Naive thymus-derived CD4-positive, alpha-beta T cell (primary cell): Measurements from ENCODE around the gene SLC38A1. TPM values are rescaled to one million over a fixed set of nuclear protein-coding genes. Genes with fewer than 3 reads are reported as not detected.
"Not testable (repeated sequence)": the region's sequence is repeated elsewhere in the genome, so short reads cannot be mapped to it uniquely, and the experiment has no call there.

Source experiments
- ATAC-seq: fragments of 150-1000 bp; cut with Tn5 transposase; 2 replicates; pipeline ENCODE4 v1.10.0; 2021; ENCODE audit warnings: mild to moderate bottlenecking, moderate library complexity
- CTCF ChIA-PET: fragments of 350-600 bp; sonication (Branson Sonifier 250); formaldehyde crosslinking; loops from one replicate; lab custom pipeline; 2021; ENCODE audit warnings: antibody characterized with exemption; lab: Charles Lee
- POLR2A ChIA-PET: fragments of 350-600 bp; sonication (Branson Sonifier 250); formaldehyde crosslinking; loops from one replicate; lab custom pipeline; 2021; ENCODE audit warnings: antibody characterized with exemption, inconsistent platforms; lab: Charles Lee
- DNase-seq, 9 donors: peaks; one replicate each; pipeline versions ENCODE4 v3.0.0 to v3.0.0-alpha.2; 2020 to 2022; ENCODE audit warnings: mixed read lengths in 1 of 9
- H3K27ac ChIP-seq: one replicate; pipeline ENCODE4 v1.7.0; 2013; ENCODE audit warnings: mild to moderate bottlenecking, low read depth, low read length, moderate library complexity
- H3K27me3 ChIP-seq, 2 donors: one replicate each; pipeline ENCODE4 v1.7.0; 2013; ENCODE audit warnings: low read length in 2 of 2, mild to moderate bottlenecking in 2 of 2, moderate library complexity in 2 of 2; ENCODE audit not compliant: control insufficient read depth in 2 of 2, insufficient read depth in 2 of 2
- H3K36me3 ChIP-seq, 3 experiments: 1 replicate in 2 of 3; 2 replicates in 1 of 3; pipeline ENCODE4 v1.7.0; 2013; ENCODE audit warnings: low read length in 3 of 3, mild to moderate bottlenecking in 3 of 3, moderate library complexity in 1 of 3; ENCODE audit not compliant: insufficient read depth in 3 of 3, control insufficient read depth in 2 of 3
- H3K4me1 ChIP-seq, 2 donors: one replicate each; pipeline ENCODE4 v1.7.0; 2013; ENCODE audit warnings: low read length in 2 of 2, mild to moderate bottlenecking in 2 of 2, moderate library complexity in 1 of 2; ENCODE audit not compliant: control insufficient read depth in 2 of 2, insufficient read depth in 2 of 2
- H3K4me3 ChIP-seq: 2 replicates; pipeline ENCODE4 v1.7.0; 2013; ENCODE audit warnings: mild to moderate bottlenecking, low read length
- H3K9me3 ChIP-seq, 3 experiments: 1 replicate in 2 of 3; 2 replicates in 1 of 3; pipeline ENCODE4 v1.7.0; 2013; ENCODE audit warnings: low read length in 3 of 3; ENCODE audit not compliant: control insufficient read depth in 2 of 3
- H3K27ac Mint-ChIP-seq, 9 donors: one replicate each; pipeline ENCODE4 v1.8.0; 2020 to 2022; ENCODE audit warnings: mixed read lengths in 9 of 9, mild to moderate bottlenecking in 8 of 9, moderate library complexity in 5 of 9, inconsistent platforms in 2 of 9
- H3K27me3 Mint-ChIP-seq, 5 donors: one replicate each; pipeline ENCODE4 v1.8.0; 2021 to 2022; ENCODE audit warnings: mixed read lengths in 5 of 5, mild to moderate bottlenecking in 1 of 5
- H3K36me3 Mint-ChIP-seq, 5 donors: one replicate each; pipeline ENCODE4 v1.8.0; 2020 to 2022; ENCODE audit warnings: mixed read lengths in 5 of 5, mild to moderate bottlenecking in 3 of 5, inconsistent platforms in 1 of 5
- H3K4me1 Mint-ChIP-seq, 7 donors: one replicate each; pipeline ENCODE4 v1.8.0; 2020 to 2022; ENCODE audit warnings: mixed read lengths in 7 of 7, mild to moderate bottlenecking in 3 of 7, inconsistent platforms in 1 of 7
- H3K4me3 Mint-ChIP-seq, 10 donors: one replicate each; pipeline ENCODE4 v1.8.0; 2020 to 2022; ENCODE audit warnings: mild to moderate bottlenecking in 10 of 10, mixed read lengths in 10 of 10, moderate library complexity in 6 of 10, inconsistent platforms in 2 of 10
- H3K9me3 Mint-ChIP-seq, 11 donors: one replicate each; pipeline ENCODE4 v1.8.0; 2020 to 2022; ENCODE audit warnings: mixed read lengths in 11 of 11, mild to moderate bottlenecking in 4 of 11, inconsistent platforms in 1 of 11, moderate library complexity in 1 of 11
- intact Hi-C, 2 donors: fragments of 100-400 bp; cut with micrococcal nuclease; formaldehyde crosslinking; loops; one replicate each; pipeline ENCODE4 v1.15.1; 2023
- polyA plus RNA-seq, 2 donors: library from polyadenylated mRNA; unstranded; fragments of 300-500 nt; fragmentation: Illumina TruSeq; gene quantifications; one replicate each; pipeline ENCODE4 v1.2.3, GENCODE V29; 2021
- total RNA-seq, 6 experiments: library from RNA in 5 of 6; stranded (reverse) in 5 of 6; gene quantifications; 1 replicate in 5 of 6; 2 replicates in 1 of 6; pipeline ENCODE4 v1.2.3 and lab custom pipeline; 2021 to 2026

The SLC38A1 gene
- total and polyA plus RNA-seq, 7 experiments from 2014 or later = 172 to 283 (median 249) TPM

- H3K36me3 ChIP-seq = no peaks in the 10 kb centered on the region
- ATAC-seq = no peak
- DNase-seq = no peak
- Mint-ChIP-seq H3K27me3 (peaks cover 0 to 16% (median 0%) of the 10 kb centered on the region in 5 donors), H3K27ac (peak overlapping the region in 1 of 9 donors; percentile 3), H3K4me3 (no peak overlapping the region), H3K36me3 (no peaks in the 10 kb centered on the region), H3K9me3 (no peaks in the 10 kb centered on the region), H3K4me1 (peaks cover 5 to 25% (median 15%) of the 10 kb centered on the region in 7 donors)
- ChIA-PET CTCF (interaction anchor here (0.7 to 6.4 kb wide), 7 partner anchors 14 to 175 kb away, joined by 3 to 70 read pairs (median 3); no protein-coding TSS in a partner anchor), POLR2A (interaction anchor here (0.5 to 6.2 kb wide), 5 partner anchors 27 to 140 kb away, joined by 3 to 51 read pairs (median 4); partner anchors contain the start of gene SLC38A1)
- H3K27ac ChIP-seq = no peak overlapping the region
- H3K27me3 ChIP-seq = no peaks in the 10 kb centered on the region
- no peak overlapping the region for H3K4me3 ChIP-seq
- intact Hi-C loops = no loop called here
- H3K4me1 ChIP-seq = no peaks in the 10 kb centered on the region
- no peaks in the 10 kb centered on the region for H3K9me3 ChIP-seq
These were observed 31.0 kb upstream of the SLC38A1 start for GRCh38 chr12:46299851-46300250.

GRCh38 chr12:46298261-46298660 lies 29.4 kb upstream of the SLC38A1 start:
- CTCF ChIA-PET = interaction anchor here (1.6 kb wide), 1 partner anchor 93 kb away, joined by 3 read pairs; no protein-coding TSS in a partner anchor
- peaks cover 4 to 24% (median 15%) of the 10 kb centered on the region in 7 donors for H3K4me1 Mint-ChIP-seq
- ATAC-seq = no peak
- no peak overlapping the region for H3K27ac Mint-ChIP-seq
- Histone ChIP-seq H3K4me3 (no peak overlapping the region), H3K27me3 (no peaks in the 10 kb centered on the region), H3K9me3 (no peaks in the 10 kb centered on the region), H3K27ac (no peak overlapping the region), H3K4me1 (no peaks in the 10 kb centered on the region), H3K36me3 (no peaks in the 10 kb centered on the region)
- peaks cover 0 to 10% (median 0%) of the 10 kb centered on the region in 5 donors for H3K27me3 Mint-ChIP-seq
- intact Hi-C loops = no loop called here
- no peaks in the 10 kb centered on the region for H3K36me3 Mint-ChIP-seq
- POLR2A ChIA-PET = interaction anchor here (6.2 kb wide), 1 partner anchor 29 kb away, joined by 51 read pairs; the partner anchor contains the start of gene SLC38A1
- no peak for DNase-seq
- peaks cover 0 to 4% (median 0%) of the 10 kb centered on the region in 11 donors for H3K9me3 Mint-ChIP-seq
- H3K4me3 Mint-ChIP-seq = no peak overlapping the region

DNA sequence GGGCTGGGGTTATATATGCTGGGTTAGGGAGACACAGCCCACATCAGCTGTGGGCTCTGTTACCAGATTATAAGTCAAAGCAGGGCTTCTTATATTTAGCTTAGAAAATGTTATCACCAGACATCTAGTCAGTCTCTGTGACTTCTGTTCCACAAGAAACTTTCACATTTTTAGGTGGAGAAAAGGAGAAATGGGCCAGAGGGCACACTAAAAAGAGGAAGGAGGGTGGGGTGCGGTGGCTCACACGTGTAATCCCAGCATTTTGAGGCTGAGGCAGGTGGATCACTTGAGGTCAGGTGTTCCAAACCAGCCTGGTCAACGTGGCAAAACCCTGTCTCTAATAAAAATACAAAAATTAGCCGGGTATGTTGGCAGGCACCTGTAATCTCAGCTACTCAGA lies 28.0 kb upstream of the SLC38A1 start:
- H3K36me3 ChIP-seq = no peaks in the 10 kb centered on the region
- peaks cover 1 to 11% (median 4%) of the 10 kb centered on the region in 11 donors for H3K9me3 Mint-ChIP-seq
- peaks cover 0 to 7% (median 2%) of the 10 kb centered on the region in 5 donors for H3K36me3 Mint-ChIP-seq
- H3K27ac Mint-ChIP-seq = no peak overlapping the region
- ChIA-PET CTCF (interaction anchor here (0.6 to 0.7 kb wide), 2 partner anchors 14 to 359 kb away, joined by 3 to 4 read pairs; no protein-coding TSS in a partner anchor), POLR2A (interaction anchor here (1.6 kb wide), 1 partner anchor 27 kb away, joined by 4 read pairs; no protein-coding TSS in a partner anchor)
- H3K4me3 ChIP-seq = no peak overlapping the region
- no peaks in the 10 kb centered on the region for H3K4me1 ChIP-seq
- no peaks in the 10 kb centered on the region for H3K9me3 ChIP-seq
- ATAC-seq = no peak
- H3K27me3 ChIP-seq = no peaks in the 10 kb centered on the region
- no peak overlapping the region for H3K4me3 Mint-ChIP-seq
- H3K27ac ChIP-seq = no peak overlapping the region
- H3K4me1 Mint-ChIP-seq = peaks cover 0 to 19% (median 10%) of the 10 kb centered on the region in 7 donors
- DNase-seq = no peak
- H3K27me3 Mint-ChIP-seq = peaks cover 0 to 9% (median 0%) of the 10 kb centered on the region in 5 donors
- intact Hi-C loops = no loop called here

DNA sequence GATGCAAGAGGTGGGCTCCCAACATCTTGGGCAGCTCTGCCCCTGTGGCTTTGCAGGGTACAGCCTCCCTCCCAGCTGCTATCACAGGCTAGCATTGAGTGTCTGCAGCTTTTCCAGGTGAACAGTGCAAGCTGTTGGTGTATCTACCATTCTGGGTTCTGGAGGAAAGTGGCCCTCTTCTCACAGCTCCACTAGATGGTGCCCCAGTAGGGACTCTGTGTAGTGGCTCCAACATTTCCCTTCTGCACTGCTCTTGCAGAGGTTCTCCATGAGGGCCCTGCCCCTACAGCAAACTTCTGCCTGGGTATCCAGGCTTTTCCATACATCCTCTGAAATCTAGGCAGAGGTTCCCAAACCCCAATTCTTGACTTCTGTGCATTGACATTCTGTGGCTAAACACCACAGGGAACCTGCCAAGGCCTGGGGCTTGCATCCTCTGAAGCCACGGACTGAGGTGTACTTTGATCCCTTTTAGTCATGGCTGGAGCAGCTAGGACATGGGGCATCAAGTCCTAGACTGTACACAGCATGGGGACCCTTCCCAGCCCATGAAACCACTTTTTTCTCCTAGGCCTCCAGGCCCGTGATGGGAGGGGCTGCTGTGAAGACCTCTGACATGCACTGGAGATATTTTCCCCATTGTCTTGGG lies 24.0 kb upstream of the SLC38A1 start:
- Mint-ChIP-seq H3K36me3 (peaks cover 5 to 15% (median 13%) of the 10 kb centered on the region in 5 donors), H3K4me3 (no peak overlapping the region), H3K27me3 (peaks cover 0 to 3% (median 0%) of the 10 kb centered on the region in 5 donors), H3K27ac (no peak overlapping the region), H3K9me3 (peaks cover 3 to 32% (median 17%) of the 10 kb centered on the region in 11 donors), H3K4me1 (peaks cover 0 to 9% (median 0%) of the 10 kb centered on the region in 7 donors)
- H3K4me3 ChIP-seq = no peak overlapping the region
- no peaks in the 10 kb centered on the region for H3K27me3 ChIP-seq
- no peak for ATAC-seq
- no peak for DNase-seq
- CTCF ChIA-PET = no interaction called here
- POLR2A ChIA-PET = interaction anchor here (1.4 kb wide), 1 partner anchor 24 kb away, joined by 5 read pairs; the partner anchor contains the start of gene SLC38A1
- no peak overlapping the region for H3K27ac ChIP-seq
- H3K9me3 ChIP-seq = no peaks in the 10 kb centered on the region
- H3K36me3 ChIP-seq = no peaks in the 10 kb centered on the region
- no peaks in the 10 kb centered on the region for H3K4me1 ChIP-seq
- intact Hi-C loops = no loop called here

- DNase-seq, H3K27ac ChIP-seq, ATAC-seq, H3K27me3 ChIP-seq, H3K4me3 ChIP-seq, CTCF ChIA-PET, H3K4me3 Mint-ChIP-seq, H3K4me1 Mint-ChIP-seq, H3K36me3 ChIP-seq, intact Hi-C loops, H3K27ac Mint-ChIP-seq, H3K27me3 Mint-ChIP-seq, H3K9me3 ChIP-seq, H3K4me1 ChIP-seq: not testable (repeated sequence)
- POLR2A ChIA-PET = interaction anchor here (1.4 kb wide), 1 partner anchor 23 kb away, joined by 5 read pairs; the partner anchor contains the start of gene SLC38A1
- peaks cover 3 to 41% (median 22%) of the 10 kb centered on the region in 11 donors for H3K9me3 Mint-ChIP-seq
- peaks cover 5 to 19% (median 13%) of the 10 kb centered on the region in 5 donors for H3K36me3 Mint-ChIP-seq
These were observed 23.1 kb upstream of the SLC38A1 start for GRCh38 chr12:46291953-46292352.

- POLR2A ChIA-PET = interaction anchor here (9.6 kb wide), 1 partner anchor 14 kb away, joined by 75 read pairs; the partner anchor contains the start of gene SLC38A1
- H3K4me1 ChIP-seq, H3K27me3 ChIP-seq, H3K27ac ChIP-seq, H3K4me3 Mint-ChIP-seq, DNase-seq, intact Hi-C loops, H3K36me3 ChIP-seq, H3K27me3 Mint-ChIP-seq, ATAC-seq, H3K4me3 ChIP-seq, H3K27ac Mint-ChIP-seq, H3K4me1 Mint-ChIP-seq, CTCF ChIA-PET: not testable (repeated sequence)
- Mint-ChIP-seq H3K9me3 (peaks cover 14 to 71% (median 44%) of the 10 kb centered on the region in 11 donors), H3K36me3 (peaks cover 22 to 47% (median 35%) of the 10 kb centered on the region in 5 donors)
- peaks cover 0 to 17% (median 0%) of the 10 kb centered on the region in 3 experiments for H3K9me3 ChIP-seq
These were observed 16.3 kb upstream of the SLC38A1 start for GRCh38 chr12:46285177-46285576.
